HepG2 (cell line): ENCODE data around the gene LST1. TPM values are rescaled to one million over a fixed set of nuclear protein-coding genes. Genes with fewer than 3 reads are reported as not detected.

Experiments
- E2F1 ChIP-seq: sonication (generic); formaldehyde crosslinking; IDR thresholded peaks from 2 replicates; pipeline ENCODE4 v1.5.0; 2020; ENCODE audit warnings: missing genetic modification reagents
- ESRRA ChIP-seq: sonication (generic); formaldehyde crosslinking; IDR thresholded peaks from 2 replicates; pipeline ENCODE4 v1.5.1; 2020; ENCODE audit warnings: mild to moderate bottlenecking, low read depth, missing genetic modification reagents
- KLF11 ChIP-seq: IDR thresholded peaks from 2 replicates; pipeline ENCODE4 v1.6.1; 2016; ENCODE audit warnings: missing compliant biosample characterization
- MAZ ChIP-seq, 2 experiments: sonication (generic) in 1 of 2; formaldehyde crosslinking in 1 of 2; IDR thresholded peaks; 2 replicates each; pipeline versions ENCODE4 v1.5.0 to v1.6.1; 2012 to 2020; ENCODE audit warnings: low read depth in 2 of 2, mild to moderate bottlenecking in 2 of 2, borderline replicate concordance in 1 of 2, improper control_type of control experiment in 1 of 2, low read length in 1 of 2, missing genetic modification reagents in 1 of 2, moderate library complexity in 1 of 2
- NFE2L1 ChIP-seq: sonication (generic); formaldehyde crosslinking; IDR thresholded peaks from 2 replicates; pipeline ENCODE4 v1.4.0; 2020; ENCODE audit warnings: missing genetic modification reagents, mild to moderate bottlenecking, borderline replicate concordance
- PCBP2 ChIP-seq: fragments of 200-400 bp; formaldehyde crosslinking; optimal IDR thresholded peaks from 2 replicates; pipeline ENCODE3; 2018; ENCODE audit warnings: low read length, low read depth; ENCODE audit not compliant: poor library complexity, severe bottlenecking
- PHF20 ChIP-seq: sonication (generic); formaldehyde crosslinking; IDR thresholded peaks from 2 replicates; pipeline ENCODE4 v1.5.0; 2020; ENCODE audit warnings: mild to moderate bottlenecking, missing genetic modification reagents
- SMAD9 ChIP-seq: sonication (generic); formaldehyde crosslinking; IDR thresholded peaks from 2 replicates; pipeline ENCODE4 v1.5.1; 2020; ENCODE audit warnings: mild to moderate bottlenecking, missing genetic modification reagents
- TARDBP ChIP-seq: sonication (generic); formaldehyde crosslinking; IDR thresholded peaks from 2 replicates; pipeline ENCODE4 v1.8.0; 2022; ENCODE audit warnings: mild to moderate bottlenecking, missing genetic modification reagents
- ZKSCAN8 ChIP-seq: IDR thresholded peaks from 2 replicates; pipeline ENCODE4 v1.6.1; 2016; ENCODE audit warnings: borderline replicate concordance, missing genetic modification reagents, missing compliant biosample characterization
- ZNF17 ChIP-seq: sonication (generic); formaldehyde crosslinking; IDR thresholded peaks from 2 replicates; pipeline ENCODE4 v1.5.0; 2020; ENCODE audit warnings: mild to moderate bottlenecking, missing genetic modification reagents
- ZNF576 ChIP-seq: sonication (generic); formaldehyde crosslinking; IDR thresholded peaks from 2 replicates; pipeline ENCODE4 v1.4.0; 2020; ENCODE audit warnings: mild to moderate bottlenecking, missing genetic modification reagents
- ZNF614 ChIP-seq: IDR thresholded peaks from 2 replicates; pipeline ENCODE4 v1.6.1; 2018; ENCODE audit warnings: missing biosample characterization, missing genetic modification reagents, inconsistent platforms, borderline replicate concordance
- ZSCAN22 ChIP-seq: sonication (generic); formaldehyde crosslinking; IDR thresholded peaks from 2 replicates; pipeline ENCODE4 v1.4.0; 2020; ENCODE audit warnings: mild to moderate bottlenecking, missing genetic modification reagents
- polyA plus RNA-seq, 8 experiments: library from polyadenylated mRNA; depleted of rRNA in 3 of 8; stranded (reverse) in 7 of 8; unstranded in 1 of 8; fragments of >200 nt; fragmentation: Illumina TruSeq in 4 of 8; extraction: Trizol in 4 of 8; gene quantifications; 2 replicates each; pipeline versions ENCODE4 v1.2.1 to v1.2.3, GENCODE V29; 2011 to 2016; ENCODE audit warnings: low read depth in 4 of 8, missing spikeins in 1 of 8, mixed read lengths in 1 of 8; ENCODE audit not compliant: insufficient read depth in 1 of 8
- total RNA-seq, 5 experiments: library from RNA; depleted of rRNA; stranded (reverse); fragments of >200 nt; fragmentation: Illumina TruSeq; extraction: Trizol; gene quantifications; 2 replicates each; pipeline ENCODE4 v1.2.3, GENCODE V29; 2016; ENCODE audit warnings: low read depth in 1 of 5
- TF ChIP-seq, protein P1 (sequence below): sonication (generic); formaldehyde crosslinking; IDR thresholded peaks from 2 replicates; pipeline ENCODE4 v1.5.0; 2020; ENCODE audit warnings: mild to moderate bottlenecking, missing genetic modification reagents, borderline replicate concordance
- TF ChIP-seq, protein P2 (sequence below): sonication (generic); formaldehyde crosslinking; IDR thresholded peaks from 2 replicates; pipeline ENCODE4 v1.5.0; 2020; ENCODE audit warnings: missing genetic modification reagents
- TF ChIP-seq, protein P3 (sequence below): IDR thresholded peaks from 2 replicates; pipeline ENCODE4 v1.6.1; 2016; ENCODE audit warnings: mild to moderate bottlenecking, missing biosample characterization, missing genetic modification reagents

Gene LST1
- total and polyA plus RNA-seq, 2 of the 13 experiments (the other 11 are each of a cell fraction or from before 2014, with no cell fraction given): not detected

DNA sequence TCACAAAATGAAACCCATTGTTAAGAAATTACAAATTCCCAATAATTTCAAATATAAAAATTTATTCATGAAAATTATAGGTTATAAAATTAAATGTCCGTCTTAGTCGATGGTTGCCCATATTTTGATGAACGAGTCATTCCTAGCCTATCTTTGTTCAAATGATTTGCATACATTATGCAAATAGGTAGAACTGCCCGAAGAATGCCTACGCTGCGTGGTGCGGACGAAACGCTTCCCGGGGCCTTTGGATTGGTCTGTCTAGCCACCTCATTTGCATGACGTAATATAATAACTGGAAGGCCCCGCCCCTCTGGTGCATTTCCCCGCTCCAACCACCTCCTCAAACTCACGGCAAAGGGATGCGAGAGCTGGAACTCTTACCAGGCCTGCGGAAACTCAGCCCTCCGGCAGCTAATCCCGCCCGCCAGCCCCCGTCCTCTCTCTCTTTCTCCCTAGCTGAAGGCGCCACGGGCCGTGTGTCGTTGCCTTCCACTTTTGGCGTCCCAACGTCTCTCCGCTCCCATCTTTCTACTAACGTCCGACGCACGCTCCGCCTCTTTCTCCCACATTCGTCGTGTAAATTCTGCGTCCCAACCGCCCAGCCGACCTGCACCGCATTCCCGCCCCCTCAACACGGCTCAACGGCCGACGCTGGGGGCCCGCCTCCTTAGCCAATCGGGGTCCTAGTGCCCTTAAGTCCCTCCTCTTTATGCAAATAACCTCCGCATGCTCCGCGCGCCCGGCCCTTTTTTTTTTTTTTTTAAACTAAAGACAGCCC, 33.9 kb downstream of the LST1 start (continued):
- TF ChIP-seq E2F1 (CRISPR knock-in tag) (peak; percentile 89), ZSCAN22 (no peak), ESRRA (CRISPR knock-in tag) (no peak), MAZ (IDR thresholded peaks at IDR 0.05; ENCODE audit: borderline replicate concordance, low read depth, low read length) (no peak; the same call in 1 of the 2 replicates), MAZ (CRISPR knock-in tag; IDR thresholded peaks at IDR 0.05; ENCODE audit: low read depth) (0 out of 2 replicates have a peak, but pooled peaks have one; percentile 45), PHF20 (CRISPR knock-in tag) (peak; percentile 37; the same call in 1 of the 2 replicates), SMAD9 (0 out of 2 replicates have a peak, but pooled peaks have one; percentile 25), ZNF614 (CRISPR knock-in tag) (no peak), ZKSCAN8 (CRISPR knock-in tag) (peak; percentile 45; the same call in 1 of the 2 replicates), NFE2L1 (CRISPR knock-in tag) (no peak), ZNF576 (CRISPR knock-in tag) (no peak), KLF11 (CRISPR knock-in tag) (peak; percentile 89), PCBP2 (no peak), ZNF17 (CRISPR knock-in tag) (no peak), TARDBP (CRISPR knock-in tag) (peak; percentile 90)
- TF ChIP-seq, protein P1, sequence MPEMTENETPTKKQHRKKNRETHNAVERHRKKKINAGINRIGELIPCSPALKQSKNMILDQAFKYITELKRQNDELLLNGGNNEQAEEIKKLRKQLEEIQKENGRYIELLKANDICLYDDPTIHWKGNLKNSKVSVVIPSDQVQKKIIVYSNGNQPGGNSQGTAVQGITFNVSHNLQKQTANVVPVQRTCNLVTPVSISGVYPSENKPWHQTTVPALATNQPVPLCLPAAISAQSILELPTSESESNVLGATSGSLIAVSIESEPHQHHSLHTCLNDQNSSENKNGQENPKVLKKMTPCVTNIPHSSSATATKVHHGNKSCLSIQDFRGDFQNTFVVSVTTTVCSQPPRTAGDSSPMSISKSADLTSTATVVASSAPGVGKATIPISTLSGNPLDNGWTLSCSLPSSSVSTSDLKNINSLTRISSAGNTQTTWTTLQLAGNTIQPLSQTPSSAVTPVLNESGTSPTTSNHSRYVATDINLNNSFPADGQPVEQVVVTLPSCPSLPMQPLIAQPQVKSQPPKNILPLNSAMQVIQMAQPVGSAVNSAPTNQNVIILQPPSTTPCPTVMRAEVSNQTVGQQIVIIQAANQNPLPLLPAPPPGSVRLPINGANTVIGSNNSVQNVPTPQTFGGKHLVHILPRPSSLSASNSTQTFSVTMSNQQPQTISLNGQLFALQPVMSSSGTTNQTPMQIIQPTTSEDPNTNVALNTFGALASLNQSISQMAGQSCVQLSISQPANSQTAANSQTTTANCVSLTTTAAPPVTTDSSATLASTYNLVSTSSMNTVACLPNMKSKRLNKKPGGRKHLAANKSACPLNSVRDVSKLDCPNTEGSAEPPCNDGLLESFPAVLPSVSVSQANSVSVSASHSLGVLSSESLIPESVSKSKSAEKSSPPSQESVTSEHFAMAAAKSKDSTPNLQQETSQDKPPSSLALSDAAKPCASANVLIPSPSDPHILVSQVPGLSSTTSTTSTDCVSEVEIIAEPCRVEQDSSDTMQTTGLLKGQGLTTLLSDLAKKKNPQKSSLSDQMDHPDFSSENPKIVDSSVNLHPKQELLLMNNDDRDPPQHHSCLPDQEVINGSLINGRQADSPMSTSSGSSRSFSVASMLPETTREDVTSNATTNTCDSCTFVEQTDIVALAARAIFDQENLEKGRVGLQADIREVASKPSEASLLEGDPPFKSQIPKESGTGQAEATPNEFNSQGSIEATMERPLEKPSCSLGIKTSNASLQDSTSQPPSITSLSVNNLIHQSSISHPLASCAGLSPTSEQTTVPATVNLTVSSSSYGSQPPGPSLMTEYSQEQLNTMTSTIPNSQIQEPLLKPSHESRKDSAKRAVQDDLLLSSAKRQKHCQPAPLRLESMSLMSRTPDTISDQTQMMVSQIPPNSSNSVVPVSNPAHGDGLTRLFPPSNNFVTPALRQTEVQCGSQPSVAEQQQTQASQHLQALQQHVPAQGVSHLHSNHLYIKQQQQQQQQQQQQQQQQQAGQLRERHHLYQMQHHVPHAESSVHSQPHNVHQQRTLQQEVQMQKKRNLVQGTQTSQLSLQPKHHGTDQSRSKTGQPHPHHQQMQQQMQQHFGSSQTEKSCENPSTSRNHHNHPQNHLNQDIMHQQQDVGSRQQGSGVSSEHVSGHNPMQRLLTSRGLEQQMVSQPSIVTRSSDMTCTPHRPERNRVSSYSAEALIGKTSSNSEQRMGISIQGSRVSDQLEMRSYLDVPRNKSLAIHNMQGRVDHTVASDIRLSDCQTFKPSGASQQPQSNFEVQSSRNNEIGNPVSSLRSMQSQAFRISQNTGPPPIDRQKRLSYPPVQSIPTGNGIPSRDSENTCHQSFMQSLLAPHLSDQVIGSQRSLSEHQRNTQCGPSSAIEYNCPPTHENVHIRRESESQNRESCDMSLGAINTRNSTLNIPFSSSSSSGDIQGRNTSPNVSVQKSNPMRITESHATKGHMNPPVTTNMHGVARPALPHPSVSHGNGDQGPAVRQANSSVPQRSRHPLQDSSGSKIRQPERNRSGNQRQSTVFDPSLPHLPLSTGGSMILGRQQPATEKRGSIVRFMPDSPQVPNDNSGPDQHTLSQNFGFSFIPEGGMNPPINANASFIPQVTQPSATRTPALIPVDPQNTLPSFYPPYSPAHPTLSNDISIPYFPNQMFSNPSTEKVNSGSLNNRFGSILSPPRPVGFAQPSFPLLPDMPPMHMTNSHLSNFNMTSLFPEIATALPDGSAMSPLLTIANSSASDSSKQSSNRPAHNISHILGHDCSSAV: 0 out of 2 replicates have a peak, but pooled peaks have one; percentile 33
- TF ChIP-seq, protein P2, sequence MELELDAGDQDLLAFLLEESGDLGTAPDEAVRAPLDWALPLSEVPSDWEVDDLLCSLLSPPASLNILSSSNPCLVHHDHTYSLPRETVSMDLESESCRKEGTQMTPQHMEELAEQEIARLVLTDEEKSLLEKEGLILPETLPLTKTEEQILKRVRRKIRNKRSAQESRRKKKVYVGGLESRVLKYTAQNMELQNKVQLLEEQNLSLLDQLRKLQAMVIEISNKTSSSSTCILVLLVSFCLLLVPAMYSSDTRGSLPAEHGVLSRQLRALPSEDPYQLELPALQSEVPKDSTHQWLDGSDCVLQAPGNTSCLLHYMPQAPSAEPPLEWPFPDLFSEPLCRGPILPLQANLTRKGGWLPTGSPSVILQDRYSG (CRISPR knock-in tag): no peak
- TF ChIP-seq, protein P3, sequence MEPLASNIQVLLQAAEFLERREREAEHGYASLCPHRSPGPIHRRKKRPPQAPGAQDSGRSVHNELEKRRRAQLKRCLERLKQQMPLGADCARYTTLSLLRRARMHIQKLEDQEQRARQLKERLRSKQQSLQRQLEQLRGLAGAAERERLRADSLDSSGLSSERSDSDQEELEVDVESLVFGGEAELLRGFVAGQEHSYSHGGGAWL (CRISPR knock-in tag): peak; percentile 50; the same call in 1 of the 2 replicates
